Measurements from ENCODE around the gene PLGRKT.

GRCh38 chr9:5455181-5455580, 17.5 kb upstream of the PLGRKT start:
- TF ChIP-seq YY1 (IDR thresholded peaks at IDR 0.05; ENCODE audit: insufficient read depth, insufficient read length): no peak
- no peak for TF ChIP-seq ZNF274 (IDR thresholded peaks at IDR 0.05; ENCODE audit: low read depth, low read length)
- no peak for TF ChIP-seq SUZ12 (IDR thresholded peaks at IDR 0.05; ENCODE audit: extremely low read depth, insufficient read depth, insufficient read length)

Data from NT2/D1 (cell line).